Osteoblast (primary cell): Measurements from ENCODE around the gene TYROBP. TPM values are rescaled to one million over a fixed set of nuclear protein-coding genes. Genes with fewer than 3 reads are reported as not detected.
A peak's percentile ranks its signal among the peaks of the same experiment; 100 is the strongest.

Experiments
- DNase-seq: peaks from one replicate; pipeline ENCODE4 v3.0.0; 2011; ENCODE audit warnings: low spot score, mixed read lengths; ENCODE audit not compliant: insufficient read length; ENCODE audit errors: missing footprints
- H2AFZ ChIP-seq: 2 replicates; pipeline ENCODE4 v1.6.0; 2011; ENCODE audit warnings: mild to moderate bottlenecking, low read length
- H3K27ac ChIP-seq: 2 replicates; pipeline ENCODE4 v1.5.1; 2011; ENCODE audit warnings: mild to moderate bottlenecking, low read depth, low read length, moderate library complexity
- H3K27me3 ChIP-seq: 2 replicates; pipeline ENCODE4 v1.6.0; 2012; ENCODE audit warnings: mild to moderate bottlenecking, control low read depth, inconsistent platforms, low read length, moderate library complexity; ENCODE audit not compliant: insufficient read depth
- H3K36me3 ChIP-seq: 2 replicates; pipeline ENCODE4 v1.5.1; 2011; ENCODE audit warnings: mild to moderate bottlenecking, low read length, control low read depth, moderate library complexity; ENCODE audit not compliant: insufficient read depth
- H3K4me1 ChIP-seq: 2 replicates; pipeline ENCODE4 v1.5.1; 2011; ENCODE audit warnings: mild to moderate bottlenecking, low read length, control low read depth, moderate library complexity; ENCODE audit not compliant: insufficient read depth
- H3K4me2 ChIP-seq: 2 replicates; pipeline ENCODE4 v1.6.0; 2011; ENCODE audit warnings: mild to moderate bottlenecking, low read length; ENCODE audit not compliant: insufficient read depth
- H3K4me3 ChIP-seq: fragments of 200-600 bp; sonication (generic); 3 replicates; pipeline ENCODE4 v1.5.1; 2012; ENCODE audit warnings: mild to moderate bottlenecking, low read length, inconsistent platforms; ENCODE audit not compliant: insufficient read depth
- H3K79me2 ChIP-seq: 2 replicates; pipeline ENCODE4 v1.6.0; 2012; ENCODE audit warnings: mild to moderate bottlenecking, low read length, control low read depth, inconsistent platforms; ENCODE audit not compliant: insufficient read depth
- H3K9me3 ChIP-seq: 2 replicates; pipeline ENCODE4 v1.5.1; 2011; ENCODE audit warnings: low read depth, low read length, control low read depth
- H4K20me1 ChIP-seq: 2 replicates; pipeline ENCODE4 v1.6.0; 2012; ENCODE audit warnings: mild to moderate bottlenecking, low read length, control low read depth; ENCODE audit not compliant: insufficient read depth
- CTCF ChIP-seq: IDR thresholded peaks from 2 replicates; pipeline ENCODE4 v1.5.1; 2011; ENCODE audit warnings: mild to moderate bottlenecking, low read depth, low read length, moderate library complexity; ENCODE audit errors: extremely low read depth
- total RNA-seq: library from RNA; depleted of rRNA; stranded (reverse); fragments of >200 nt; gene quantifications from 2 replicates; pipeline ENCODE4 v1.2.3, GENCODE V29; 2012

Gene TYROBP
- total RNA-seq, 1 donor, result 0.36 TPM

- H3K27ac ChIP-seq, result no peak overlapping the region
- H4K20me1 ChIP-seq, result no peaks in the 10 kb centered on the region
- H3K79me2 ChIP-seq, result no peaks in the 10 kb centered on the region
- H3K27me3 ChIP-seq, result peaks cover 6% of the 10 kb centered on the region
- no peak overlapping the region for H3K4me3 ChIP-seq
- TF ChIP-seq CTCF, result no peak
- no peak for DNase-seq
- H3K36me3 ChIP-seq, result no peaks in the 10 kb centered on the region
- H3K9me3 ChIP-seq, result peaks cover 2% of the 10 kb centered on the region
- H3K4me1 ChIP-seq, result no peaks in the 10 kb centered on the region
- no peak overlapping the region for H2AFZ ChIP-seq
- H3K4me2 ChIP-seq, result no peak overlapping the region
Measured at GRCh38 chr19:35921012-35921411, 12.9 kb upstream of the TYROBP start.

GRCh38 chr19:35919306-35919705, 11.2 kb upstream of the TYROBP start:
- no peak overlapping the region for H3K27ac ChIP-seq
- no peaks in the 10 kb centered on the region for H3K79me2 ChIP-seq
- no peaks in the 10 kb centered on the region for H3K9me3 ChIP-seq
- H2AFZ ChIP-seq, result no peak overlapping the region
- H3K36me3 ChIP-seq, result no peaks in the 10 kb centered on the region
- H3K27me3 ChIP-seq, result peaks cover 6% of the 10 kb centered on the region
- H4K20me1 ChIP-seq, result no peaks in the 10 kb centered on the region
- H3K4me1 ChIP-seq, result no peaks in the 10 kb centered on the region
- H3K4me2 ChIP-seq, result no peak overlapping the region
- TF ChIP-seq CTCF, result no peak
- no peak overlapping the region for H3K4me3 ChIP-seq
- no peak for DNase-seq

GRCh38 chr19:35915443-35915842, 7.3 kb upstream of the TYROBP start:
- Histone ChIP-seq H3K36me3 (no peaks in the 10 kb centered on the region), H3K4me2 (no peak overlapping the region), H4K20me1 (no peaks in the 10 kb centered on the region), H3K27ac (no peak overlapping the region), H3K27me3 (no peaks in the 10 kb centered on the region), H3K9me3 (no peaks in the 10 kb centered on the region), H3K4me3 (no peak overlapping the region), H3K4me1 (peaks cover 5% of the 10 kb centered on the region), H3K79me2 (no peaks in the 10 kb centered on the region), H2AFZ (no peak overlapping the region)
- no peak for DNase-seq
- no peak for TF ChIP-seq CTCF

- peak overlapping the region; percentile 65 for H3K4me2 ChIP-seq
- no peaks in the 10 kb centered on the region for H3K27me3 ChIP-seq
- H3K9me3 ChIP-seq, result no peaks in the 10 kb centered on the region
- no peaks in the 10 kb centered on the region for H3K79me2 ChIP-seq
- no peak overlapping the region for H3K4me3 ChIP-seq
- no peaks in the 10 kb centered on the region for H3K36me3 ChIP-seq
- TF ChIP-seq CTCF, result no peak
- H2AFZ ChIP-seq, result peak overlapping the region; percentile 14
- no peak overlapping the region for H3K27ac ChIP-seq
- peak; percentile 19 for DNase-seq
- H4K20me1 ChIP-seq, result no peaks in the 10 kb centered on the region
- H3K4me1 ChIP-seq, result peaks cover 5% of the 10 kb centered on the region
Measured at GRCh38 chr19:35913589-35913988, 5.5 kb upstream of the TYROBP start.
